TTC549 (cell line): ENCODE data around the gene PRRT1.
"Not testable (repeated sequence)": the region's sequence is repeated elsewhere in the genome, so short reads cannot be mapped to it uniquely, and the experiment has no call there.

Experiments
- FAIRE-seq: peaks from 2 replicates; lab custom pipeline; 2012; peaks lifted over from hg19 to GRCh38; lab: Jason Lieb, UNC

PRRT1 gene

DNA sequence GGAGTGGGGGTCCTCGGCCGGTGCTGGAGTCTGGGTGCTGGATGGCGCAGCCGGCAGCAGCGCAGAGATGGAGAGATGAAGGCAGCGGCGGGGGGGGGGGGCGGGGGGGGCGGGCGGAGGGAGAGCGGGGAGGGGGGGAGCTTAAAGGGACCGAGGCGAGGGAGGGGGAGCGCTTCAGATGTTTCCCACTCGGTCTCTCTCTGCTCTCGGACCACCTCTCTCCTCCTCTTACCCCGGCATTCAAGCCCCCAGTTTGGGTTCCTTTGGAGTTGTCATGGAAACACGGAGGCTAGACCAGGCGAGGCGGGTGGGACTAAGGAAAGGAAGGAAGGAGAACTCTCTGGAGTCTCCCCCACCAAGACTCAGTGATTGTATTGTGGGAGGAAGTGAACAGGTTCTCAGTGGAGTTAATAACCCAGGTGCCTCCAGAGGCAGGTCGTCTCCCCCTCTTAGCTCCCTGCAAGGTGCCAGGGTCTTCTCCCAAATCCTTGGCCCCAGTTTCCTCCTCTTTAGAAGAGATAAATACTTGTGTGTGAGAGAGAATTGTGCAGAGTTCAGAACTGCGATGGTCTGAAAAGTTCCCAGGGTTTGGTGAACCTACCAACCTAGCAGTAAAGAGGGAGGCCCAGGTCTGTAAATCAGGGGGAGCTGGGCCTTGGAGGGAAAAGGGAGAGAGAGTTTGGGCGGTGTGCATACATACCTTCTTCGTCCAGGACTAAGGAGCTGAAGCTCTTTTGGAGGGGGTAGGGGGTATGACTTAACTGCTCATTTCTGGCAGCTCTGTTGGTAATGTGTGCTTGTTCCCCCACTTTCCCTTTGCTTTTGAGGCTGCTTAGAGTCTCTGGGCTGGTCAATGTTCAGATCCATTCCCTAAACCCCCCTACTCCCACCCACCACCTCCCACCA, at the start of gene PRRT1:
Gene PRRT1 (minus strand): TSS at position 77 of the 906 bp plus-strand sequence. CDS start 112 bp downstream, outside the sequence.
- FAIRE-seq: no peak

DNA sequence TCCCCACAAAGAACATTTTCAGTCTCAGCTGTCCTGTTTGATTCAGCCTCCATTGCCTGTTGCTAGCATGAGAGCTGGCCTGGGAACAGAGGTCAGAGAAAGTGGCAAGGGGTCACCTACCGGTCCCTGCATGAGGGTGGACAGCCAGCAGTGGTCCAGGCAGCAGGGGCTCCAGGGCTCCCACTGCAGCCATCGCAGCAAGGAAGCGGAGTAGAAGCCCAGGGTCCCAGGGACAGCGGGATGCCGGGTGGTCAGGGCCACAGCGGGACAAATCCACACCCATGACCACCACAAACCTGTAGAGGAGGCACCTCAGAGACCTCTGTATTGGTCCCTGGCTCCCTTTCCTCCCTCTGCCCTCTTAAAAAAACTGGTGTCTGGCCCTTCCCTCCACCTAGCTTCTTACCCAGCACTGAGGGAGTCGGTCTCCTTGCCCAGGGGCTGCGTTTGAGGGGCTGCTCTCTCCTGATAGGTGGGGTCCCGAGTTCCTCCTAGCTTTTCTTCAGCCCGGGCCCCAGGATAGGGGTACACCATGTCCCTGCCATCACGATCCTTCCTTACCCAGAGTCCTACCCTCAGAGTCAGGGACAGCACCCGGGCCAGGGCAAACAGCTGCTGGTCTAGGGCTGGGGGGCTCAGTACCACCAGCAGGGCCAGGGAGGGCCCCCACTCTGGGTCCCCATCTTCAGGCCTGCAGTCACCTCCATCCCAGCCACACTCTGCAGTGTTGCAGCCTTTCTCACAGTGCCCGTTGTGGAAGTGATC, 49.2 kb upstream of the PRRT1 start:
- no peak for FAIRE-seq

DNA sequence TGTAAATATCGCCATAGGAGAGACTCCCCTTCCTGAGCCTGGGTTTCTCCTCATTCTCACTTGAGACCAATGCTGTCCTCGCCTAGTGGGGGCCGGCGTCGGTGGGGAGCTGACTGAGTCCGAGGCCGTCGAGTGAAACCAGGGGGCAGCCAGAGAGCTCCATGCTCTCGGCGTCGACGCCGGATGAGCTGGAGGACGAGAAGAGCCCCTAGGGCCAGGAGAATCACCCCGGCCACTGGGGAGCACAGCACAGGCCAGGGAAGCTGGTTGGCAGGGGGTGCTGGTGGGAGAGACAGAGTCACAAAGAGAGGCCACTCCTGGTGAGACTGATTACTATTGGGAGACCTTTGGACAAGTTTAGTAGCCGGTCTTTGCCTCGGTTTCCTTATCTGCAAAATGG, 47.1 kb upstream of the PRRT1 start:
- FAIRE-seq: no peak

DNA sequence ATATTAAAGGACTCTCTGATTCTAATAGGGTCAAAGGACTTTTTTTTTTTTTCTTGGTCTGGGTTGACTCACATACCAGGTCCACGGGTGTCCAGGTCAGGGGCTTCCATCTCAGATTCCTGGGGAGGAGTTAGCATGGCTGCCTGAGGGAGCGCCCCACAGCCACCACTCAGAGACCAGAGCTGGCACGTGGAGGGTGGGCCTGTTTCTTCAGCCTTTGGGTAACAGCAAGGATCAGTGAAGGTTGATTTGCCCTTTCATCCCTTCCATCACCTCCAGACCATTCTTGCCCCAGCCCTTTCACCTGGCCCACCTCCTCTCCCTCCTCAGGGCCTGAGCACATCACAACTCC, 46.6 kb upstream of the PRRT1 start:
- FAIRE-seq: no peak

DNA sequence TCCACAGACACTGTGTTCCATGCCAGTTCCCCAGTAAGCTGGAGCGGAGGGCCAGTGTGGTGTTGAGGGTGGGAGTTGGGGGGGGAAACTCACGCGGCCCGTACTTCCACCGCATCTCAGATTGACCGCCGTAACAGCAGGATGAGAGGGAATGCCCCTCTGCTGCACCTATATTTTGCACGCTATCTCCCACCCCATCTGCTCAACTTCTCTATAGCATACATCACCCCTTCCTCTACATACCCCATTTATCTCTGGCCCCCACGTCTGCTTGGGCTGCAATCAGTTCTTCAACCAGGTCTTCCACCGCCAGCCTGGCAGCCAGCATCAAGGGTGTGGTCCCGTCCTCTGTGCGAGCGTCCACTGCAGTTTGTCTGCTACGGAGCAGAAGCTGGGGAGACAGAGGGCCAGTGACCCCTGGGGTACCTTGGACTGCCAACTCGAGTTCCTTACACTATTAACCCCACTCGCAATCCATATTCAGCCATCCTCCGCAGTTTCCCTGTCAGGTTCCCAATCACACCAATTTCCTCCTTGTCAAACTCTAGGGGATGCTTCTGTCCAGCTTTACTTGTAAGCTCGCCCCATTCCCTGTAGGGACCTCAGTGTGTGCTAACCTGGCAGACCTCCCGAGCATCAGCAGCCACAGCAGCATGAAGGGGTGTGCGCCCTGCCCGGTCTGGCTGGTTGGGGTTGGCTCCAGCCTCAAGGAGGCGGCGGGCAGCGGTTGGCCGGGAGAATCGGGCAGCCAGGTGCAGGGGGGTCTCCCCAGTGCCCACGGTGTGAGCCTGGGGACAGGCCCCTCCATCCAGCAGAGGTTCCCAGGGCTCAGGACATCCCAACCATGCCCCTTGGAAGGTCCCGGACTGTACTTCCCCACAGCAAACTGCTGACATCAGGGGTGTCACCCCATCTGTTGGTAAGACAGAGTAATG, 45.2 kb upstream of the PRRT1 start:
- FAIRE-seq: no peak

DNA sequence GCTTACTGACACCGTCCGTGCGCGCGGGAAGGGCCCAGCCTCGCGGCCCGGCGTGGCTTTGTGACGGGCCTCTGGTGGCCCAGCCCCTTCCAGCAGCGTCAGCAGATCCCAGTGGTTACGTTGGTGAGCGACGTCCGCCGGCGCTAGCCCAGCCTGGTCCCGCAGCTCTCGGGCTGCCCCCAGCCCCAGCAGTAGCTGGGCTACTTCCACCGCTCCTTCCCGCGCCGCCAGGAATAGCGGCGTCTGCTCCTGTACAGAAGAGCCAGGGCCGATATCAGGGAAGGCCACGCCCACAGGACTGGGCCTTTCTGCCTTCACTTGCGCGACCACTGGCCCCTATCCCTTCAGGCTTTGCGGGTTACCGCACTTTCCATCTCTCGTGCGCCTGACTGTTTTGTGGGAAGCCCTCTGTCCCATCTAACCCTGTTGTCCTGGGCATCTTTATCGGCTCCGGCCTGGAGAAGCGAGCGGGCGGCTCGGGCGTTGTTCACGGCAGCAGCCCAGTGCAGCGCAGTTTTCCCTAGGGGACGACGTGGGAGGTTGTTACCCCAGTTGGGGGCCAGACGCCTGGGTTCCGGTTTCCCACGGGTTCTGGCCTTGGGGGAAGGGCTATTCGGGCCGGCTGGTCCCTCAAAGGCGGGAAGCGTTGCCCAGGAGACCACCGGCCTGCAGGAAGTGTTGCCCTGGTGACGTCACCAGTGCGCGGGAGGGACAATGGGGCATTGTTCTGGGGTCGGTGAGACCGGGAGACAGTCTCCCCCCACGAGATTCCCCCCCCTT, 44.4 kb upstream of the PRRT1 start:
- FAIRE-seq: no peak

DNA sequence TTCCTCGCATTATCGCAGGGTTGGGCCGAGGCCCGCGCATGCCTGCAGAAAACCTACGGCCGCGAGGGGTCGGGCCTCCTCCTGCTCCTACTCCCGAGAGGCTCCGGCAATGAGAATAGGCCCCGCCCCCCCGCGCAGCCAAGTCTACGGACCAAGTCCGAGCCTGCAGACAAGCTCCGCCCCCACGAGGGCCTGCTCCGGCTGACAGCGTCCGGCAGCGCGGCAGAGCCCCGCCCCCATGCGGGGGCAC, 43.8 kb upstream of the PRRT1 start:
- no peak for FAIRE-seq

DNA sequence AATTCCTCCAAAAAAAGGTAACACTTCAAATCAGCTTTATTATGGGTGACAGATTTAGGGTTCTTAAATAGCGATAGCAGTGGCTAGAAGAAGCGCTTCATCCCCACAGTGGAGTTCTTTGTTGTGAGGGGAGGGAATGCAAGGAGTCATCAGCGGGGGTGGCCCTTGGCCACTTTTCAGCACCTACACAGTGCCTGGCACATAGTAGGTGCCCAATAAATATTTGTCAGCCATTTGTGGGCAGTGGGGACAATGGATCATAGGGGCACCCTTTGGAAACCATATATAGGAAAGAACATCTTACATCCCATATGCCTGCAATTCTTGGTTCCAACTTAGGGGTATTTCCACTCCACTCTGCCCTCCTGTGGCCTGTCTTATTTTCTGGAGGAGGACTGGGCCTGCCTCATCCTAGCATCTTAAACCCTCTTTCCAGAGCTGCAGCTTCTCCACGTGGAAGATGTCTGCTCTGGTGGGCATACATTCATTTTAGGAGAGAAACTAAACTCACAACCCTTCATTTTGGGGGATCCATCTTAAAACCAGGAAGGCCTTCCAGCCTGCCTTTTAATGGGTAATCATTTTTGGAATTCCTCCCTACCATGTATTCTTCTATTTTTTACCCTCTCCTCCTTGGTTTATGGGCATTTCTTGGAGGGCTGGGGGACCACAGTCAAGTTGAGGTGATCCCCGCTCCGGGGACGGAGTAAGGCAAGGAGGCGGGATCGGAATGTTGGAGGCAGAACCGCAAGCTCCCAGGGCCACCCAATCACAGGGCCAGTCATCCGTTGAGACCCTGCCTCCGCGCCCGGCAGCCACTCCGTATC, 43.3 kb upstream of the PRRT1 start:
- FAIRE-seq: peak; percentile 92

DNA sequence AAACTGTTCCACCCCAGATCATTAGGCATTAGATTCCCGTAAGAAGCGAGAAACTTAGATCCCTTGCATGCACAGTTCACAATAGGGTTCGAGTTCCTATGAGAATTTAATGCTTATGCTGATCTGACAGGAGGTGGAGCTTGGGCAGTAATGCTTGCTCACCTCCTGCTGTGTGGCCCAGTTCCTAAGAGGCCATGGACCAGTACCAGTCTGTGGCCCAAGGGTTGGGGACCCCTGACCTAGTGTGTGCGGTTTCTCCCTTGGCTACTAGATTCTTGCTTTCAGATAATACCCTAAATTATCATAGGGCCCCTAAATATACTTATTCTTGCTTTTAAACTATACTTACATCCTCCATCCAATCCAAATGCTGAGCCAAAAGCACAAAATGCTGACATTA, 42.6 kb upstream of the PRRT1 start:
- FAIRE-seq: no peak

DNA sequence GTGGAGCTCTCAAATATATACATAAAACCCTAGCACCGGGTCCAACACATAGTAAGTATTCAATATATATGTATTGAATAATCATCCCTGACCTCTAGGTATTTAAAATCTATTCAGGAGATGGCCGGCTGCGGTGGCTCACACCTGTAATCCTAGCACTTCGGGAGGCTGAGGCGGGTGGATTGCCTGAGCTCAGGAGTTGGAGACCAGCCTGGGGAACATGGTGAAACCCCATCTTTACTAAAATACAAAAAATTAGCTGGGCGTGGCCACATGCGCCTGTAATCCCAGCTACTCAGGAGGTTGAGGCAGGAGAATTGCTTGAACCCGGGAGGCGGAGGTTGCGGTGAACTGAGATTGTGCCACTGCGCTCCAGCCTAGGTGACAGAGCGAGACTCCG, 41.4 kb upstream of the PRRT1 start:
- not testable (repeated sequence) for FAIRE-seq

DNA sequence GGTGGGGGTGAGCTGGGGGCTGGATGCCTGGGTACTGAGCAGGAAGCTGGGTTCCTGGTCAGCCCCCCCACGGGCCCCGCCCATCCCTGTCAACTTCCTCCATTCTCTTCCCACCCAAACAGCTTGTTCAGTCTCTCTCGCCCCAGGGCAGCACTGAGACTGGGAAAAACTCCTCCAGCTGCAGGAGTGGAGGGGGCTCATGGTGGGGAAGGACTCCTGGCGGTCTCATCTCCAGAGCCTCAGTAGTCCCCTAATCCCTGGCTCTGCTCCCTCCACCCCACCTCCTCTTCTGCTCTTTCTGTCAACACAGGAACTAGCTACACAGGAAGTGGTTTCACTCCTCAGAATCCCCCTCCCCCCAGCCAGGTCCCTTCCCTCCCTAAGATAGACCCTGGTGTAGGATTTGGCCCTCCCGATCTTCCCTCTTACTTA, 40.9 kb upstream of the PRRT1 start, which contains the start of gene GPSM3:
Gene GPSM3 (minus strand): TSS at position 36 of the 432 bp plus-strand sequence. CDS start 130 bp downstream, outside the sequence.
- FAIRE-seq: no peak

DNA sequence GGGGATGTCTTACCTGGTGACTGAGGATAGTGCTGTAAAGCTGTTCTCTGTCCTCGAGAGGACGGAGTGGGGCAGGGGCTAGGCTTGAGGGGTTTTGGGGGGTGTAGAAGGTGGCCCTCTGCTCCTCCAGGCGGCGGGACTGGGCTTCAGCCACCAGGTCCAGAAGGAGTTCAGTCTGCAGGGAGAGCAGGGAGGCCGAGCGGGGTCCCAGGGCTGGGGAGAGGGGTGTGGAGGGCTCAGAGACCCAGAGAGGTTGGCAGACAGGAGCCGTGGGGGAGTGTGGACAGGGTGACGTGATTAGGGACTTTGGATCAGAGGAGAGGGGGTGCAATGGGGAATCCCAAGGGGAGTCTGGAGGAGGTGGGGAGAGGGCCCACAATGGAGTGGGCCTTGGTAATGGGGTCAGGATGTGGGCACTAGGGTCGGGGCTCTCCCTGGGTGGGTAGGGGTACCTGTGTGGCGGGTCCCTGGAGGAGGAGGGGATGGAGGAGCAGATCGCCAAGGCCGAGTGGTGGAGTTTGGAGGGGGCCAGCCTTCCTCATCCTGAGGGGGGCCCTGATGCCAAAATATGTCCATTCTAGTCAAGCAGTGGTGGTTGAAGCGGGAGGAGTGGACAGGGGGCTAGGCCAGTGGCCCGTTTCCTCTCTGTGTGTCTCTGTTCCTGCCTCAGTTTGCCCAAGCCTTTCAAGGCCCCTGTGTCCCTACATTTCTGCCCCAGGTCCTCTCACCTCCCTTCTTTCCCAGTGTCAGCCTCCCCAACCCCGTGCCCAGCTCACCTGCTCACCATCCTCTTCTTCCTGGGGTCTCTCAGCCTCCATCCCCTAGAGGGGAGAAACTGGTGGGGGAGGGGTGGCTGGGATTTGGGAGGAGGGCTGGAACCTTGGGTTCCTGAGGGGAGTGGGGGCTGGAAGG, 40.2 kb upstream of the PRRT1 start:
- FAIRE-seq: no peak

DNA sequence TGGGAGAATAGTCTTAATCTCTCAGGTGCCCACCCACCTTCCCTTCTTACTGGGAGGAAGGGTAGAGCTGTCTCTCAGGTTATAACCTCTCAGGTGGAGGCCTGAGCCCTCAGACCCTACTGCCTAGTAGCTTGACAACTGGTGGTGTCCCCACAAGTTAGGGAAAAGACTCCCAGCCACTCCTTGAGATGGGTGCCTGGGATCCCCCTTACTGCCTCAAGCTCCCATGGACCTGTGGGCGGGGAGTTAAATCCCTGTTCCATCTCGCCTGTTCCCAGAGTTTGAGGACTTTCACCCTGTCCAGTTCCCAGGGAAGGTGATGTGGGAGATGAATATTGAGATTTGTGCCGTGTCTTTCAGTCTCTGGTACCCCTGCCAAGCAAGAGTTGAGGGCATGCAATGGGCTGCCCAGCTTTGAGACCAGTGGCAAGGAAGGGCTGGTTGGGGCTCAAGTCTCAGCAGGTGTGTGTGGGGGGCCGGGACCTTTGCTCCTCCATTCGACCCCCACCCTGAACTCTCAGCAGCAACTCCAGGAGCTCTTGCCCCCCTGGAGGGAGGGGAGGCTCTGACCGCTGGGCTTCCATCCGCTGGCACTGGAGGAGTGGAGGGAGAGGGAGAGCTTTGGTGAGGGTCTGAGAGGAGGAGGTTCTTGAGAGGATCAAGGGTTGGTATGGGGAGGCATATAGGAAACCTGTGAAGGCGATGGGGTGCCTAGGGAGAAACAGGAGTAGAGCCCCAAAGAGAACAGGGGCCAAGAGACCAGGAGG, 39.4 kb upstream of the PRRT1 start:
- no peak for FAIRE-seq

DNA sequence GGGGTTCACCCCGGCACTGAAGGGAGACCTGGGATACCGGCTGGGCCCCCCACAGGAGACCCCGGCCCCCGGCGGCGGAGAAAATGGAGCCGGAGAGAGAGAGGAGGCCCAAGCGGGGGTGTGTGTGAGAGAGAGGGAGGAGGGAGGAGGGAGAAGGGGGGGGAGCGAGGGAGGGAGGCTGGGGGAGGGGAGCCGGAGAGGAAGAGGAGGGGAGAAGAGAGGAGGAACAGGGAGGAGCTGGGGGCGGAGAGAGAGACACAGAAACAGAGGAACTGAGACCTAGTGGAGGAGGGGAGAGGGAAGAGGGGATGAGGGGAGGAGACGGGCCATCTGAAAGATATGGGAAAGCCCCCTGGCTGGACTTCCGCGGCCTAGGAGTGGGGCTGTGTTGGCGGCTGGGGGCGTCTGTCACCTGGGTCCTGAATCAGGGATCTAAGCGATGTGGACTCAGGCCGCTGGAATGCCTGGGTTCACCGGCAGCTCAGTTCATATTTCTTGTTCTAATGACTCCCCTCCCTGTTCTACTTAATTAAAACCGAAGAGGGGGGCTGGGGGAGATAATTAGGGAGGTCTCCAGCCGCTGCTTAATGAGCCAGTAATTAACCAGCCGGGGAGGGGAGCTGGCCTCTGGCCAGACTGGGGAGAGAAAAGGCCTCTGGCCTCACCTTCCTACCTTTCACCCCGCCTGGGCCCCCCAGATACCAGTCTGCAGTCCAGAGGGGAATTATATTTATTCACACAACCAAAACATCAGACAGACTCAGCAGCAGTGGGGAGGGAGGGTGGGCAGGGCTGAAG, 38.5 kb upstream of the PRRT1 start, which contains the start of gene PBX2:
Gene PBX2 (minus strand): TSS at position 149 of the 798 bp plus-strand sequence. CDS start 287 bp downstream, outside the sequence.
- no peak for FAIRE-seq

DNA sequence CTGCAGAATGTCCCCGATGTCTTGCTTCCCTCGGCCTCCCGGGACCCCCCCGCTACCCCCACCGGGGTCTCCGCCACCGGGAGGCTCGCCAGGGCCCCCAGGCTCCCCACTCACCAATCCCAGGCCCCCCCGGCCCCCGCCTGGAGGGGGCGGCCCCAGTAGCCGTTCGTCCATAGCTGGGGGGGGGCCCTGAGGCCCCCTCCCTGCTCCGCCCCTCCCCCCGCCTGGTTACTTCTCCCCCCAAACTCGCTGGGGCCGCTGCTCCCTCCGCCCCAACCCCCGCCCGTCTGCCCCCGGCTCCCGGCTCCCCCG, 38.0 kb upstream of the PRRT1 start:
- no peak for FAIRE-seq

DNA sequence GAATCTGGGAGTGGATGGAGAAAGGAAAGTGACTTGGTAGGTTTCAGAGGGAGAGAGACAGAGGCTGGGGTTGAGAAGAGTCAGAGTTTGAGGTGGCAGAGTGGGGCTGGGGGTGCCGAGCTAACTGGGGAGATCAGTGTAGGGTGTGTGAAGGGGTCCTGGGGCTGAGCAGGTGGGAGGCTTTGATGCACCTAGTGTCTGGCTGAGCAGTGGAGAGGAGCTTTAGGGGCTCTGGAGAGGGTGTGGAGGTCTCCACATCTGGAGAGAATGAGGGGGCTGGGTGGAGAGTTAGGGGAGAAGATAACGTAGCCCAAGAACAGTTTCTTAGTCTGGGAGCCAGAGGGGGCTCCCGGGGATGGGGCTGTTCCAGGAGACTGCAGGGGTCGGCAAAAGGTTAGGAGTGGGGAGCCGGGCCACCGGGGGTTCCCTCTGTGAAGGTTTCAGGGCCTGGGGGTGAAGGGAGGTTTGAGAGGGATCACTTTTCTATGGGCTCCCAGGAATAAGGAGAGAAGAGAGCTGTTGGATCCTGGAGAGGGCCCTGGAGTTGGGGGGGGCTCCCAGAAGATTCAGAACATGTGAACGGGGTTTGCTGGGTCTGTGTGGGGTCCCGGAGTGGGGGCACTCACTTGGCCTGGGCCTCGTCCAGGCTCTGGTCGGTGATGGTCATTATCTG, 37.5 kb upstream of the PRRT1 start:
- no peak for FAIRE-seq

DNA sequence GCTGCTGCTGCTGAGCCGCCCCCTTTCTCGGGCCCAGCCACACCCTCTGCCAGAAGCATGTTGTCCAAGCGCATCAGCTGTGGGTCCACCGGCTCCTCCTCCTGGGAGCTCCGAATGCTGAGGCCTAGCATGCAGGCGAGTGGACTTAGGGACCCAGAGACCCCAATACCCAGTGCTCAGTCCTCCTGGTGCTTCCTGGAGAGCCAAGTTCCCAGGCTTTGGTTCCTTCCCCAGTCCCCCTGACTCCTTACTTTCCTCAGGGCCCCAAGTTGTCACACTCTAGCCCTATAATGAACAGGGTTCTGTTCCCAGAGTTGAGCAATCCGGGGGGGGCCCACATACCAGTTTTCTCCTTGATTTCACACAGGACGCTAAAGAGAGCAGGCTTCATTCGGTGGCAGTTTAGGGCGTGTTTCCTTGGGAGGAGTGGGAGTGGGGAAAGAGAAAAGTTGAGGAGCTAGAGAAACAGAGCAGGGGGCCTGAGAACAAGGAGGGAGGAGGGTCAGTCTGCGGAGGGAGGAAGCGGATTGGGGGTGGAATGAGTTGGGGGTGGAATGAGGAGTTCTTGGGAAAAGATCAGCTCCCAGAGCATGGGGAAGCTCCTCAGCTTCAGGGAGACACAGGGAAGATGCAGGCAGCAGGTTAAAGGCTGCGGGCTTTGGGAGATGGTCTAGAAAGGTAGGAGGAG, 36.8 kb upstream of the PRRT1 start:
- no peak for FAIRE-seq
